K562 (cell line): ENCODE measurements around the gene TLX2. TPM values are rescaled to one million over a fixed set of nuclear protein-coding genes. Genes with fewer than 3 reads are reported as not detected.

Experiments used
- ATAC-seq: fragments of 200-7000 bp; cut with Tn5 transposase; 3 replicates; pipeline ENCODE4 v1.9.1; 2020; ENCODE audit warnings: moderate library complexity
- BruUV-seq: library from RNA; stranded (reverse); fragments of 400-500 nt; replicated peaks from 2 replicates; lab custom pipeline; 2021; lab: Mats Ljungman, UMichigan
- CTCF ChIA-PET: fragments of 300-600 bp; formaldehyde crosslinking; extraction: SDS; loops from one replicate; lab custom pipeline; 2021; ENCODE audit warnings: low intra/inter-chr PET ratio; lab: Yijun Ruan, JAX
- POLR2A ChIA-PET: fragments of 300-600, 350-650 bp; sonication (Branson Sonifier 250); formaldehyde crosslinking; extraction: SDS; loops from one replicate; lab custom pipeline; 2021; ENCODE audit warnings: antibody characterized with exemption, inconsistent platforms; lab: Yijun Ruan, JAX
- DNase-seq, 4 experiments: peaks; one replicate each; pipeline versions ENCODE4 v3.0.0 to v3.0.0-alpha.2; 2011 to 2018; ENCODE audit warnings: low spot score in 3 of 4, mixed read lengths in 3 of 4; ENCODE audit errors: extremely low read depth in 1 of 4
- FAIRE-seq: peaks from 2 replicates; lab custom pipeline; 2011; peaks lifted over from hg19 to GRCh38; lab: Jason Lieb, UNC
- H2AFZ ChIP-seq: 2 replicates; pipeline ENCODE4 v1.6.0; 2011; ENCODE audit warnings: low read depth, low read length, control low read depth, inconsistent platforms
- H3K27ac ChIP-seq: fragments of 200-600 bp; 3 replicates; pipeline ENCODE4 v1.8.0; 2011; ENCODE audit warnings: low read depth, mild to moderate bottlenecking, control low read depth, inconsistent platforms, low read length, moderate library complexity, mixed read lengths; ENCODE audit errors: extremely low read depth
- H3K27me3 ChIP-seq, 2 experiments: fragments of 300-600 bp in 1 of 2; 2 replicates in 1 of 2; 3 replicates in 1 of 2; pipeline versions ENCODE4 v1.6.0 to v1.8.0; 2011; ENCODE audit warnings: inconsistent platforms in 2 of 2, low read length in 2 of 2, mild to moderate bottlenecking in 1 of 2, mixed read lengths in 1 of 2, moderate library complexity in 1 of 2; ENCODE audit not compliant: control insufficient read depth in 2 of 2, insufficient read depth in 2 of 2
- H3K36me3 ChIP-seq: fragments of 300-600 bp; 3 replicates; pipeline ENCODE4 v1.8.0; 2011; ENCODE audit warnings: mild to moderate bottlenecking, low read length, inconsistent platforms; ENCODE audit not compliant: control insufficient read depth, insufficient read depth
- H3K4me1 ChIP-seq, 2 experiments: fragments of 200-600 bp in 1 of 2; replicated peaks in 1 of 2; 2 replicates in 1 of 2; 3 replicates in 1 of 2; pipeline versions ENCODE4 v1.5.1 to v1.8.0; 2011; ENCODE audit warnings: inconsistent platforms in 2 of 2, low read length in 2 of 2, mild to moderate bottlenecking in 1 of 2, mixed read lengths in 1 of 2, moderate library complexity in 1 of 2; ENCODE audit not compliant: control insufficient read depth in 2 of 2, insufficient read depth in 2 of 2
- H3K4me2 ChIP-seq: 2 replicates; pipeline ENCODE4 v1.6.1; 2011; ENCODE audit warnings: low read length, control low read depth, inconsistent platforms, mixed read lengths; ENCODE audit not compliant: insufficient read depth
- H3K4me3 ChIP-seq: fragments of 200-600 bp; sonication (generic), shearing (Covaris generic); 2 replicates; pipeline ENCODE4 v1.5.1; 2016; ENCODE audit warnings: control low read depth, inconsistent platforms
- H3K79me2 ChIP-seq: fragments of 200-600 bp; 3 replicates; pipeline ENCODE4 v1.8.0; 2011; ENCODE audit warnings: low read length, inconsistent platforms; ENCODE audit not compliant: control insufficient read depth, insufficient read depth
- H3K9ac ChIP-seq, 2 experiments: 2 replicates each; pipeline versions ENCODE4 v1.6.0 to v1.6.1; 2011; ENCODE audit warnings: low read depth in 2 of 2, low read length in 2 of 2, control low read depth in 1 of 2, inconsistent platforms in 1 of 2, mild to moderate bottlenecking in 1 of 2, mixed read lengths in 1 of 2; ENCODE audit not compliant: insufficient read depth in 1 of 2
- H3K9me1 ChIP-seq: one replicate; pipeline ENCODE4 v1.6.0; 2011; ENCODE audit warnings: inconsistent platforms, mild to moderate bottlenecking, low read length, moderate library complexity; ENCODE audit not compliant: control insufficient read depth, insufficient read depth
- H3K9me3 ChIP-seq: replicated peaks from 2 replicates; pipeline ENCODE4 v1.5.1; 2011; ENCODE audit warnings: low read depth, low read length, inconsistent platforms; ENCODE audit not compliant: control insufficient read depth, insufficient read depth
- H4K20me1 ChIP-seq: replicated peaks from 2 replicates; pipeline ENCODE4 v1.6.1; 2011; ENCODE audit warnings: low read length, inconsistent platforms, mixed read lengths; ENCODE audit not compliant: control insufficient read depth, insufficient read depth
- HDAC1 ChIP-seq, 2 experiments: fragments of 450-650 bp; IDR thresholded peaks; 2 replicates each; pipeline ENCODE4 v1.6.1; 2016 to 2017; ENCODE audit warnings: inconsistent platforms in 1 of 2, mild to moderate bottlenecking in 1 of 2, moderate library complexity in 1 of 2
- KLF1 ChIP-seq: fragments of 450-650 bp; IDR thresholded peaks from 2 replicates; pipeline ENCODE4 v1.6.1; 2016; ENCODE audit warnings: missing genetic modification characterization, missing compliant biosample characterization
- LCOR ChIP-seq: sonication (generic); formaldehyde crosslinking; IDR thresholded peaks from 2 replicates; pipeline ENCODE4 v1.8.0; 2022; ENCODE audit warnings: mild to moderate bottlenecking, missing genetic modification reagents
- POLR2H ChIP-seq: IDR thresholded peaks from 2 replicates; pipeline ENCODE4 v1.6.1; 2016; ENCODE audit warnings: missing genetic modification characterization, low read depth, mild to moderate bottlenecking, control low read depth, missing compliant biosample characterization, moderate library complexity
- SOX6 ChIP-seq: fragments of 450-650 bp; IDR thresholded peaks from 2 replicates; pipeline ENCODE4 v1.6.1; 2014; ENCODE audit warnings: mild to moderate bottlenecking
- TCF3 ChIP-seq: sonication (generic); formaldehyde crosslinking; IDR thresholded peaks from 2 replicates; pipeline ENCODE4 v1.4.0; 2020; ENCODE audit warnings: mild to moderate bottlenecking, missing genetic modification reagents
- ZNF584 ChIP-seq: fragments of 200-800 bp; sonication (Bioruptor generic); IDR thresholded peaks from 2 replicates; pipeline ENCODE4 v1.6.1; 2016; ENCODE audit warnings: low read depth, mild to moderate bottlenecking, missing genetic modification characterization, missing compliant biosample characterization
- WGBS: fragments of 100-300 bp; shearing (Covaris generic); methylation state at CpG from one replicate; pipeline ENCODE4 v1.1.6; 2016; ENCODE audit warnings: low coverage, mixed read lengths; ENCODE audit not compliant: insufficient coverage; ENCODE audit errors: missing lambda C conversion rate; 5-methylcytosine and 5-hydroxymethylcytosine counted together
- in situ Hi-C: fragments of 300-500 bp; cut with MboI; formaldehyde crosslinking; loops from 4 replicates; pipeline ENCODE4 v1.15.0; 2018; ENCODE audit warnings: inconsistent platforms, mixed read lengths
- intact Hi-C: fragments of 100-400 bp; cut with micrococcal nuclease; formaldehyde crosslinking; loops from 2 replicates; pipeline ENCODE4 v1.14.2; 2022
- polyA plus RNA-seq, 8 experiments: library from polyadenylated mRNA; depleted of rRNA in 4 of 8; stranded (reverse) in 5 of 8; unstranded in 3 of 8; fragments of >200 nt; fragmentation: Nextera tagmentation in 2 of 8; fragmentation: Illumina TruSeq in 1 of 8; extraction: Ambion mirVana in 2 of 8; extraction: Trizol in 1 of 8; gene quantifications; 2 replicates each; pipeline versions ENCODE4 v1.2.1 to v1.2.3, GENCODE V29; 2011 to 2014; ENCODE audit warnings: inconsistent platforms in 1 of 8, missing spikeins in 1 of 8
- total RNA-seq, 7 experiments: library from RNA; depleted of rRNA in 6 of 7; stranded (reverse); fragments of >200 nt in 6 of 7; fragmentation: Illumina TruSeq in 2 of 7; extraction: Trizol in 2 of 7; gene quantifications; 2 replicates each; pipeline versions ENCODE4 v1.2.1 to v1.2.3, GENCODE V29; 2011 to 2021; ENCODE audit warnings: low replicate concordance in 1 of 7
- TF ChIP-seq, protein P1 (sequence below): fragments of 250-450 bp; sonication (Bioruptor Pico); IDR thresholded peaks from 2 replicates; pipeline ENCODE4 v1.9.0; 2021; ENCODE audit warnings: mild to moderate bottlenecking

The TLX2 gene
- total and polyA plus RNA-seq, 9 of the 15 experiments (the other 6 are each of a cell fraction or from before 2014, with no cell fraction given), result not detected

DNA sequence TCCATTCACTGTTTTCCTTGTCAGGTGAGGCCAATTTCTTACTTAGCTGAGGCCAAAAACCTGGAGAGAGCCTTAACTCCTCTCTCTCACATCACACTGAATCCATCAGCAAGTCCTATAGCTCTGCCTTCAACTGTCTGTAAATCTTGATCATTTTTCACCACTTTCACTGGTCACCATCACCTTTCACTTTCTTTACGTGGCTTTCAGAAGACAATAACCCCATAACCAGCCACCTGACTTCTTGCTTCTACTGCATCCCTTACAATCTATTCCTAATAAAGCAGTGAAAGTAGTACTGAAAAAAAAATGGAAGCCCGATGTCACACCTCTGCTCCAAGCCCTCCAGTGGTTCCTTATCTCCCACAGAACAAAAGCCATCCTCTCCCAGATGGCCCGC, 31.8 kb downstream of the TLX2 start:
- Histone ChIP-seq H3K79me2 (peaks cover 1% of the 10 kb centered on the region; the same call in 1 of the 3 replicates), H3K4me2 (peak overlapping the region; percentile 16; the same call in 1 of the 2 replicates)
- TF ChIP-seq ZNF584 (CRISPR knock-in tag) (no peak), POLR2H (tag) (no peak), HDAC1 (IDR thresholded peaks at IDR 0.05) (no peak), KLF1 (tag) (no peak), LCOR (no peak), SOX6 (0 out of 2 replicates have a peak, but pooled peaks have one; percentile 22), TCF3 (peak; percentile 57)
- TF ChIP-seq, protein P1, sequence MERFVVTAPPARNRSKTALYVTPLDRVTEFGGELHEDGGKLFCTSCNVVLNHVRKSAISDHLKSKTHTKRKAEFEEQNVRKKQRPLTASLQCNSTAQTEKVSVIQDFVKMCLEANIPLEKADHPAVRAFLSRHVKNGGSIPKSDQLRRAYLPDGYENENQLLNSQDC, result no peak
- TF ChIP-seq, all 486 proteins: peak for 2
- intact Hi-C loops (no loop called here), in situ Hi-C loops (no loop called here)
- 15% methylated on average over 3 of the region's 3 CpGs for WGBS
- ATAC-seq (no peak), DNase-seq (no peak), FAIRE-seq (no peak)
- CTCF ChIA-PET, result no interaction called here
- peak overlapping the region; percentile 47 for H2AFZ ChIP-seq
- H3K27me3 ChIP-seq, result no peaks in the 10 kb centered on the region
- H3K9me1 ChIP-seq, result no peaks in the 10 kb centered on the region
- no peaks in the 10 kb centered on the region for H3K36me3 ChIP-seq
- no TSS peak for BruUV-seq
- no peak overlapping the region; a peak in 1 of 4 replicates for H3K9ac ChIP-seq
- no peaks in the 10 kb centered on the region for H3K9me3 ChIP-seq
- H4K20me1 ChIP-seq, result no peaks in the 10 kb centered on the region
- H3K4me1 ChIP-seq, result peaks cover 18 to 35% of the 10 kb centered on the region in 2 experiments
- H3K27ac ChIP-seq, result no peak overlapping the region
- H3K4me3 ChIP-seq, result no peak overlapping the region
- POLR2A ChIA-PET, result interaction anchor here (0.6 to 3.8 kb wide), 4 partner anchors 9 to 17 kb away, joined by 3 to 17 read pairs (median 6); partner anchors contain the start of genes AUP1 and HTRA2
